GM12891 (cell line): ENCODE measurements around the gene MAD2L1BP.

Source experiments
- DNase-seq: peaks from one replicate; pipeline ENCODE4 v3.0.0; 2011; ENCODE audit warnings: low spot score; ENCODE audit not compliant: insufficient read length
- FAIRE-seq: peaks from 2 replicates; lab custom pipeline; 2011; peaks lifted over from hg19 to GRCh38; lab: Jason Lieb, UNC
- PAX5 ChIP-seq: IDR thresholded peaks from 2 replicates; pipeline ENCODE4 v1.6.1; 2011; ENCODE audit warnings: low read length, moderate library complexity, mild to moderate bottlenecking; ENCODE audit not compliant: insufficient read depth, severe bottlenecking
- POLR2A ChIP-seq: IDR thresholded peaks from 2 replicates; pipeline ENCODE4 v1.6.1; 2011; ENCODE audit warnings: low read depth, low read length, control low read depth
- POLR2AphosphoS5 ChIP-seq: IDR thresholded peaks from 2 replicates; pipeline ENCODE4 v1.6.1; 2011; ENCODE audit warnings: low read depth, low read length, control low read depth
- POU2F2 ChIP-seq: IDR thresholded peaks from 2 replicates; pipeline ENCODE4 v1.6.1; 2011; ENCODE audit warnings: low read depth, mild to moderate bottlenecking, control low read depth, low read length, moderate library complexity
- SPI1 ChIP-seq: IDR thresholded peaks from 2 replicates; pipeline ENCODE4 v1.6.1; 2011; ENCODE audit warnings: low read depth, low read length, control low read depth
- TAF1 ChIP-seq: IDR thresholded peaks from 2 replicates; pipeline ENCODE4 v1.6.1; 2011; ENCODE audit warnings: low read depth, low read length, control low read depth

Gene MAD2L1BP

DNA sequence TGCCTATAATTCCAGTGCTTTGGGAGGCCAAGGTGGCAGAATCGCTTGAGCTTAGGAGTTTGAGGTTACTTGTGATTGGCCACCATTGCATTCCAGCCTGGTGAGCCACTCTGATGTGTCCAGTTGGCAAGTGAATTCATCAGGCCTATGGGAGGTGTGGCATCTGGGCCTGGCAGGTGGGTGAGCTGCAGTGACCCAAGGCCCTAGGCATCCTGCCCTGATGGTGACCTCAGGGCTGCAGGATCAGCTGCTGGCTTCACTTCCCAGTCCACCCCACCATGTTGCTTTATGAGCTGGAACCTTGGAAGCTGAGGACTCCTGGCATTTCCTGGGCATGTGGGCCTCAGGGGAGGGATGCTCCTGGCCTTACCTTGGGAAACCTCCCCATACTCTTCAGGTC, 29.7 kb downstream of the MAD2L1BP start:
- DNase-seq, result no peak
- no peak for TF ChIP-seq PAX5
- no peak for FAIRE-seq

DNA sequence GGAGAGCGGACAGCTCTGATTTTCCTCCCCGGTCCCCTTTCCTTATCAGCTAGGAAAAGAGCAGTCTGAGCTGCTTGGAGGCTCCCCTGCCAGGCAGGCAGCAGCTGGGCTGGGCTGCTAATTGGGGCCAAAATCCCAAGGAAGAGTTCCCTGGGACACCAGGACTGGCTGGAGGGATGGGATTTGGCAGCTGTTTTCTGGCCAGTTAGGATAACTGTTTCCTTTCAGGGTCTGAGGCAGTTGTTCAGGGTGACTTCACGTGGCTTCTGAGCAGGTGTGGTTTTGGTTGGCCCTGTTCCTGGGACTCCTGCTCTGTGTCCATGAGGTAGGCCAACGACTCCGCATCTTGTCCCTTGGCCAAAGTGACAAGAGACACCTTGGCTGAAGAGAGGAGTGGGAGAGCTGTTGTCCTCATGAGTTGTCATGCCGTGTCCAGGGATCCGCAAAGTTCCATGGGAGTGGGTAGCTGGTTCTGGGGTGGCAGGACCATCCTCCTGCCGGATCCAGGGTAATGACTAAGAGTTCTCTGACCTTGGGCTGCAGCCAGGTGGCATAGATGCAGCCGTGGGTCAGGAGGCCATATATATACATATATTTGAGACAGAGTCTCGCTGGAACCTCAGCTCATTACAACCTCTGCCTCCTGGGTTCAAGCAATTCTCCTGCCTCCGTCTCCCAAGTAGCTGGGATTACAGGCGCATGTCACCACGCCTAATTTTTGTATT, 30.7 kb downstream of the MAD2L1BP start:
- FAIRE-seq (no peak), DNase-seq (no peak)
- TF ChIP-seq PAX5, result no peak
- no peak for TF ChIP-seq POLR2AphosphoS5
- TF ChIP-seq SPI1, result no peak
- no peak for TF ChIP-seq TAF1
- TF ChIP-seq POLR2A, result no peak
- no peak for TF ChIP-seq POU2F2

DNA sequence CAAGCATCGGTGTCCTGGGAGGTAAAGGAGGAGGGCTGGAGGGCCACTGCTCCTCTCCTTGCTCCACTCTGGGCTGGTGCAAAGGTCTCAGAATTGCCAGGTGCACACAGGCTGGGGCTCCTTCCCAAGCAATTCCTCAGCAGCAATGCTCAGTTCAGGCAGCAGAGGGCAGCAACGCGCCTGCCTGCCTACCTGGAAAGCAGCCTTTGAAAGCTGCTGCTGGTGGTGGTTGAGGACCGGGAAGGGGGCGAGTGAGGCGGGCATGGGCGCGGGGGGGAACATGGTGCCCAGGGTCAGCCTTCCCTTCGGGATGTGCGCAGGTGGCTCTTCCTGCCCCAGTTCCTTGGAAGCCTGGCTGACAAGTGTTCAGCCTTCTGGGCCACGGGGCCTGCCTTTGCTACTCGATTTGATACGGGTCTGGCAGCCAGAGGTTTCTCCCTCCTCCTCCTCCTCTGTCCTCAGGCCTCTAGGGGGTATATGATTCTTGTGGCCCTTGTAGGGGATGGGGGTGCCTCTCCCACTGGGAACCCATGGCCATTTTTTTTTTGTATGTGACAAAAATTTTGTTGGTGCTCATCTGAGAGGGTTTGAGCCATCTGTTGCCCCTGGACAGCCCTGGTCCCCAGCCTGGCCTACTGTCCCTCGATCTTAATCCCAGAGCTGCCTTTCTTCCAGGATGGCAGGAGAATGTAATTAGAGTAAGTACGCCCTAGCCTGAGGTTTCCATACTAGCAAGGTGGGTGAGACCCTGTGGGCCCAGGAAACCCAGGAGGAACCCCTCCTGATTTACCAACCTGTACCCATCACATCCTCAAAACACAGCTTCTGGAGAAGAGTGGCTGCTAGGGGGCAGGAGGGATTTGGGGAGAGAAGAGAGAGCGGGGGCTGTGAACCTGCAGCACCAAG, 31.9 kb downstream of the MAD2L1BP start:
- DNase-seq, result peak; percentile 73
- FAIRE-seq, result peak; percentile 96
- TF ChIP-seq SPI1 (no peak), POLR2AphosphoS5 (0 out of 2 replicates have a peak, but pooled peaks have one; percentile 5)

DNA sequence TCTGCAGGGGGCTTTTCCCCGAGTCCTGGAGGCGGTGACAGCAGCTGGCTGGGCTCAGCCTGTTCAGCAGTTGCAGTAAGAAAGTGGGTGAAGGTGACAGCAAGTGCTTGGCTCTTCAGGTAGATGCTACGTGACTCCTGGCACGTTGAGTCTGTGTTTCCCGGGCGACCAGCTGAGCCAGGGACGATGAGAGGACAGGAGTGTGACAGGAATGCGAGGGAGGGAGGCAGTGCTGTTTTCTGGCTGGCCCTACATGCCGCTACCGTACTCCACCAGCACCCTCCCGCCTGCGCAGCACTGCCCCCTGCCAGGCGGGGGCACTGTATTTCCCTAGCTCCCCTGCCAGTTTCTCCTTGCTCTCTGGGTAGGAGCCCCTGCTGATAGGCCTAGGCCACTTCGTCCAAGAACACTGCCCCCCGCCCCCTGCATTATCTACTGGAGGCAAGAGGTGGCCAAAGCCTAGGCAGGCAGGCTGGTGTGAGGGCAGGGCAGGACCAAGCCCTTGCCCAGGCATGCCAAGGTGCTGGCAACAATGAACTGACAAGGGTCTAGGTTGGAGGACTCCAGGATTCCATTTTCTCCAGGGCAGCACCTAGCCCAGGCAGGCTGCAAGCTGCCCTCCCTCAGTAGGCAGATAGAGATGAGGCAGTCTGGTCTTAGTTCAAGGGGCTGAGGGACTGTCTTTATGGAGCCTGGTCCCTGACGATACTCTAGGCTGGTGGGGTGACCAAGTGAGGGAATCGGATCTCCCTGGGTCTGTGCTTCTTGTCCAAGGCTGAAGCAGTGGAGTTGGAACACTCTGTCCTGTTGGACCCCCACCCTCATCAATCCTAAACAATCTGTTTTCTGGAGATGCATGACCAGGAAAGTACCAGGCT, 32.8 kb downstream of the MAD2L1BP start:
- DNase-seq (no peak), FAIRE-seq (peak; percentile 78)
- TF ChIP-seq PAX5 (no peak), POLR2AphosphoS5 (peak; percentile 20; the same call in 1 of the 2 replicates)

DNA sequence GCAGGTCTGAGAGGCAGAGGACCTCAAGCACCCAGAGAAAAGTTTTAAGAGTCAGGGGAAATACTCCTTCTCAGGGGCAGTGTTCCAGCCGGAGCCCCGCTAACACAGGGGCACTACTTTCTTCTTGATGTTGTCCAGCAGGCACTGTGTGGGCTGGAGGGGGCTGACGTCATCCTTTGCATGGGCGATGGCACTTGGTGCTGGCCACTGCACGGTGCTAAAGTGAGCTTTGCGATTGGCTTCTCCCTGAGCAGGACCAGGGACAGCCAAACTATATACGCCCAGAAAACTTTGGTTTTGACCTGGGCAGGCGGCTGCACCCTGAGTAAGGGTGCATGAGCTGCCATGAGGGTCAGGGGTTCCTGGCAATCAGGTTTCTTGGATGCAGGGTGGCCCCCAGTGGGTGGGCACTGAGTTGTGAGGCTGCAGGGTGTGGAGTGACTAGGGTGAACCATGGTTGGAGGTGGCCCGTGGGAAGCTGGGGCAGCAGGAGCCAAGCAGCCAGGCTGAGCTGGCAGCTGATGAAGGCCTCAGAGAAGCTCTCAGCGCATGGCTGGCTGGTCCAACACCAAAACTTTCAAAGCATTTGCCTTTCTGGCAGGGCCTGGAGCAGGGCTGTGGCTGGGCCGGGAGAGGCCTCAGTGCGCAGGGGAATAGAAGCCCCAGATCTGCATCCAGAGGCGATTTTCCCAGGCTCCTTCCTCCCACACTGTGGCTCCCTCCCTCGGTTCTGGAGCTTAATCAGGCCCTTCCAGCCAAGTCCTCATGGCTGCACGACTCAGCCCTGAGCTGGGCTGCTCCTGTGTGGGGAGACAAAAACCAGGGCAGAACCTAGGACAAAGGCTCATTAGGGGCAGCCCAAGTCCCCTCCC, 33.6 kb downstream of the MAD2L1BP start:
- no peak for DNase-seq
- no peak for FAIRE-seq
- TF ChIP-seq TAF1, result no peak
- TF ChIP-seq PAX5, result no peak
- no peak for TF ChIP-seq POU2F2
- TF ChIP-seq POLR2AphosphoS5, result peak; percentile 40

DNA sequence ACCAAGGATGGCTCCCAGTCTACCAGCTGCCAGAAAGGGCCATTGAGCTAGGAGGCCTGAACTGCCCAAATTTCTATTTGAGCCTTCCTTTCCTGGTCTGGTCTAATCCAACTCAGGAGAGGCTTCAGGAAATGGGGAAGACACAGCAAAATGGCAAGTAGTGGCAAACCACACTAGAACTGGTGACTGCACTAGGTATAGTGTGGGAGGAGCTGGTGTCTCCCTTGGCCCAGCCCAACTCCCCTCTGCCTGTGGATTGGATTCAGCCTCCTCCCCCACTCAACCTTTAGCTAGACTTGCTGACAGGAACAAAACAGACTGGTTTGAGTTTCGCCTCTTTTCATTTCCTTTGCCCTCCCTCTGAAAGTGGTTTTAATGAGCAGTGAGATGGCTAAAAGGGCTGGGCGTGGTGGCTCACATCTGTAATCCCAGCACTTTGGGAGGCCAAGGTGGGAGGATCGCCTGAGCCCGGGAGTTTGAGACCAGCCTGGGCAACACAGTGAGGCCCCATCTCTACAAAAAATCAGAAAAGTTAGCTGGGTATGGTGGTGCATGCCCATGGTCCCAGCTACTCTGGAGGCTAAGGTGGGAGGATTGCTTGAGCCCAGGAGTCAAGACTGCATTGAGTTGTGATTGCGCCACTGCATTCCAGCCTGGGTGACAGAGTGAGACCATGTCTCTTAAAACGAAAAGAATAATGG, 34.4 kb downstream of the MAD2L1BP start:
- TF ChIP-seq POLR2AphosphoS5 (no peak), PAX5 (no peak), SPI1 (no peak), POU2F2 (no peak), TAF1 (no peak), POLR2A (no peak)
- DNase-seq, result no peak
- no peak for FAIRE-seq

DNA sequence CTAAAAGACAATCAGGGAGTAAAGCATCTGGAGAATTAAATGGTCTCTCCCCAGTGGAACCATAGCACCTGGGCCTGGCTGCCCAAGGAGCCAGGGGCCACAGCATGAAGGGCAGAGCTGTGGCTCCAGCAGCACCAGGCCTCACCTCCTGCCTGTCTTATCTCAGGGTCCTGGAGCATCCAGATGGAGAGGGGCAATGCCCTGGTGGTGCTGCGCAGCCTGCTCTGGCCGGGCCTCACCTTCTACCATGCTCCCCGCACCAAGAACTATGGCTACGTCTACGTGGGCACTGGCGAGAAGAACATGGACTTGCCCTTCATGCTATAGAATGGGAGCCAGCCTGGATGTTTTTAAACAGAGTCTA, 35.0 kb downstream of the MAD2L1BP start:
- TF ChIP-seq SPI1 (no peak), PAX5 (no peak), POLR2A (peak; percentile 34; the same call in 1 of the 2 replicates), POU2F2 (0 out of 2 replicates have a peak, but pooled peaks have one; percentile 16), TAF1 (no peak), POLR2AphosphoS5 (peak; percentile 49; the same call in 1 of the 2 replicates)
- no peak for FAIRE-seq
- DNase-seq, result no peak

DNA sequence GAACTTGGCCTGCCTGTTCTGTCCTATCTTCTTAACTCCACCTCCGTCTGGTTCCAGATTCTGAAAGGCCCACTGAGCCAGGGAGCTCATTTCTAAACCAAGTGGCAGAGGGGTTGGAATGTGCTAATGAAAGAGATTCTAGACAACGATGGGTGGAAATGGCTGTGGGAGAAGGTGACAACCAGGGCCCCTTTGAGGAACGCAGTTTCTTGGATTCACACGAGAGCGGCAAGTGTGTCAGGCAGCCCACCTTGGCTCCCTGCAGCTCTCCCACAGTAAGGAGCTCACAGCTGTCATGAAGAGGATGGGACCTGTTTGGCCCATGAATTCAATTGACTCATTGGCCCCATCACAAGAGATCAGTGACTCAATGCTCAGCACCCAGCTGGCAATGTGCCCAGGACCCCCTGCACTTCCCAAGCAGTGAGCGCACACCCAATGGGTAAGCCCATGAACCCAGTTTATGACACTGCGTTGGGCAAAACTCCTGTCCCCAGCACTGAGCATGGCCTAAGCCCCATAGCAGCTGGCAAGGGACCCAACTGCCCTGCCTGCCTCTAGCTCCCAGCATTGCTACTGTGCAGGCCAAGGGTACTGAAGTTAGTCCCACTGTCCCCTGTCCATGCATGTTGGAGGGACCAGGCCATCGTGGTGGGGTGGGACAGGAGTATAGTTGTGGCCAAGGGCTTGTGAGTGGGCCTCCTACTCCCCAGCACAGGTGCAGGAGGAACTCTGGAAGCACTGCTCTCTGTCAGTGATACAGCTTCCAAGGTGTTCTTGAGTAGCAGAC, 35.6 kb downstream of the MAD2L1BP start:
- TF ChIP-seq POLR2A (no peak), SPI1 (no peak), TAF1 (no peak), POU2F2 (no peak), PAX5 (no peak), POLR2AphosphoS5 (no peak)
- FAIRE-seq, result no peak
- DNase-seq, result no peak
